A549 (cell line): Measurements from ENCODE around the gene SECISBP2L.

Experiments used
- BHLHE40 ChIP-seq: IDR thresholded peaks from 2 replicates; pipeline ENCODE4 v1.6.1; 2012; ENCODE audit warnings: low read depth, low read length, inconsistent platforms
- EHMT2 ChIP-seq: fragments of 200-600 bp; sonication (generic); IDR thresholded peaks from 2 replicates; pipeline ENCODE4 v1.6.1; 2016; ENCODE audit warnings: antibody characterized with exemption, low read depth, mild to moderate bottlenecking, moderate library complexity
- EP300 ChIP-seq, 2 experiments: fragments of >200 bp; sonication (Bioruptor Twin); formaldehyde crosslinking; IDR thresholded peaks; 2 replicates in 1 of 2; 3 replicates in 1 of 2; pipeline ENCODE4 v1.6.1; 2016 to 2017
- MAFK ChIP-seq: fragments of 450-650 bp; IDR thresholded peaks from 2 replicates; pipeline ENCODE4 v1.6.1; 2014; ENCODE audit not compliant: partially characterized antibody
- MAX ChIP-seq: IDR thresholded peaks from 2 replicates; pipeline ENCODE4 v1.6.1; 2012
- POLR2A ChIP-seq: IDR thresholded peaks from 2 replicates; pipeline ENCODE4 v1.6.1; 2012; ENCODE audit warnings: mild to moderate bottlenecking, low read length
- RAD21 ChIP-seq, 2 experiments: fragments of >200 bp in 1 of 2; sonication (Bioruptor Twin) in 1 of 2; formaldehyde crosslinking in 1 of 2; IDR thresholded peaks in 1 of 2; conservative IDR thresholded peaks in 1 of 2; 2 replicates in 1 of 2; 3 replicates in 1 of 2; pipeline ENCODE4 v1.6.1; 2012 to 2018; ENCODE audit warnings: inconsistent platforms in 1 of 2
- TP53 ChIP-seq: fragments of 250-450 bp; sonication (Bioruptor Pico); IDR thresholded peaks from 2 replicates; pipeline ENCODE4 v1.5.0; 2021; ENCODE audit warnings: mild to moderate bottlenecking, moderate library complexity
- TF ChIP-seq, protein P1 (sequence below): fragments of >200 bp; sonication (Bioruptor Twin); formaldehyde crosslinking; IDR thresholded peaks from 3 replicates; pipeline ENCODE4 v1.5.1; 2016

- TF ChIP-seq, protein P1, sequence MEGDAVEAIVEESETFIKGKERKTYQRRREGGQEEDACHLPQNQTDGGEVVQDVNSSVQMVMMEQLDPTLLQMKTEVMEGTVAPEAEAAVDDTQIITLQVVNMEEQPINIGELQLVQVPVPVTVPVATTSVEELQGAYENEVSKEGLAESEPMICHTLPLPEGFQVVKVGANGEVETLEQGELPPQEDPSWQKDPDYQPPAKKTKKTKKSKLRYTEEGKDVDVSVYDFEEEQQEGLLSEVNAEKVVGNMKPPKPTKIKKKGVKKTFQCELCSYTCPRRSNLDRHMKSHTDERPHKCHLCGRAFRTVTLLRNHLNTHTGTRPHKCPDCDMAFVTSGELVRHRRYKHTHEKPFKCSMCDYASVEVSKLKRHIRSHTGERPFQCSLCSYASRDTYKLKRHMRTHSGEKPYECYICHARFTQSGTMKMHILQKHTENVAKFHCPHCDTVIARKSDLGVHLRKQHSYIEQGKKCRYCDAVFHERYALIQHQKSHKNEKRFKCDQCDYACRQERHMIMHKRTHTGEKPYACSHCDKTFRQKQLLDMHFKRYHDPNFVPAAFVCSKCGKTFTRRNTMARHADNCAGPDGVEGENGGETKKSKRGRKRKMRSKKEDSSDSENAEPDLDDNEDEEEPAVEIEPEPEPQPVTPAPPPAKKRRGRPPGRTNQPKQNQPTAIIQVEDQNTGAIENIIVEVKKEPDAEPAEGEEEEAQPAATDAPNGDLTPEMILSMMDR = no peak
- TF ChIP-seq RAD21 (conservative IDR thresholded peaks at IDR 0.05 in 1 of 2, IDR thresholded peaks at IDR 0.05 in 1 of 2) = no peak
- TF ChIP-seq POLR2A = no peak
- no peak for TF ChIP-seq TP53
- TF ChIP-seq MAX = no peak
- no peak for TF ChIP-seq BHLHE40
- TF ChIP-seq MAFK = no peak
- TF ChIP-seq EP300 (IDR thresholded peaks at IDR 0.05) = no peak
- no peak for TF ChIP-seq EHMT2
These were observed 69.7 kb downstream of the SECISBP2L start for GRCh38 chr15:48976444-48977088.
